ENCODE data around the gene ARFRP1. TPM values are rescaled to one million over a fixed set of nuclear protein-coding genes. Genes with fewer than 3 reads are reported as not detected.

ARFRP1 gene
- total and polyA plus RNA-seq, 2 experiments from 2014 or later: 16.7 to 24.6 TPM

DNA sequence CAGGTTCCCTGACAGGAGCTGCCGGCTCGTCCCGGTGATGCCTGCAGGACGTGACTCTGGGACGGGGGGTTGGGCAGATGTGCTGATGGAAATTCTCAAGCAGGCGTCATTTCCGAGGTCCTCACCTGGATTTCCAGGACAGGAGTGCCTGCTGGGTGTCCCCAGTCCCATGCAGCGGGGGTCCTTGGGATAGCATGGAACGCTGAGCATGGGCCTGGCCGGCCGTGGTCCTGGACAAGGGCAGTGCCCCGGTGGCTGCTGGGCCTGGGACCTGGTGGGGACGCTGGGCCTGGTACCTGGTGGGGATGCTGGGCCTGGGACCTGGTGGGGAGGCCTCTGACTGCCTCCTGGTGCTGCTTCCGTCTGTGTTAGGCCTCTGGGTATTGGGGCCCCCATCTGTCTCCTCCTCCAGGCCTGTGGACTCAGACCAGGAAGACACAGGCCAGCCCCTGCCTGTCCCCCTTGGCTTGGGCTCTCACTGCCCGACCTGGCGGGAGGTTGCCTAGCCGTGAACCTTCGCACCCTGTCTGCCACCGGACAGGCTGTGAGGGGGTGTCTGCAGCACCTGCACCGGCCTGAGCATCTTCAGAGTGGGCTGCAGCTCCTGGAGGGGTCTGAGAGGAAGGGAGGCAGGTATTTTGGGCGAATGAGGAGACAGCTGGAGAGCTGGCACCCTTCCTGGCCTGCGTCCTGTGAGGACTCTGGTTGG, 43.5 kb downstream of the ARFRP1 start:
- Histone ChIP-seq H3K36me3 (ENCODE audit: insufficient read depth) (no peaks in the 10 kb centered on the region), H3K27me3 (ENCODE audit: insufficient read depth) (no peaks in the 10 kb centered on the region), H4K20me1 (replicated peaks; ENCODE audit: insufficient read depth) (no peaks in the 10 kb centered on the region; the same call in 1 of the 2 replicates), H3F3A (replicated peaks; ENCODE audit: low read depth) (no peaks in the 10 kb centered on the region), H3K4me1 (ENCODE audit: insufficient read depth) (0 out of 2 replicates have a peak, but pooled peaks cover 3% of the 10 kb centered on the region), H3K4me3 (no peak overlapping the region), H3K27ac (ENCODE audit: low read depth) (no peak overlapping the region), H2AFZ (no peak overlapping the region), H3K4me2 (no peak overlapping the region), H3K9me2 (ENCODE audit: insufficient read depth) (no peaks in the 10 kb centered on the region), H3K79me2 (replicated peaks; ENCODE audit: insufficient read depth) (peaks cover 2% of the 10 kb centered on the region)
- no peak for TF ChIP-seq STAT1 (IDR thresholded peaks at IDR 0.05; ENCODE audit: unreplicated experiment)
- TF ChIP-seq, protein P1, sequence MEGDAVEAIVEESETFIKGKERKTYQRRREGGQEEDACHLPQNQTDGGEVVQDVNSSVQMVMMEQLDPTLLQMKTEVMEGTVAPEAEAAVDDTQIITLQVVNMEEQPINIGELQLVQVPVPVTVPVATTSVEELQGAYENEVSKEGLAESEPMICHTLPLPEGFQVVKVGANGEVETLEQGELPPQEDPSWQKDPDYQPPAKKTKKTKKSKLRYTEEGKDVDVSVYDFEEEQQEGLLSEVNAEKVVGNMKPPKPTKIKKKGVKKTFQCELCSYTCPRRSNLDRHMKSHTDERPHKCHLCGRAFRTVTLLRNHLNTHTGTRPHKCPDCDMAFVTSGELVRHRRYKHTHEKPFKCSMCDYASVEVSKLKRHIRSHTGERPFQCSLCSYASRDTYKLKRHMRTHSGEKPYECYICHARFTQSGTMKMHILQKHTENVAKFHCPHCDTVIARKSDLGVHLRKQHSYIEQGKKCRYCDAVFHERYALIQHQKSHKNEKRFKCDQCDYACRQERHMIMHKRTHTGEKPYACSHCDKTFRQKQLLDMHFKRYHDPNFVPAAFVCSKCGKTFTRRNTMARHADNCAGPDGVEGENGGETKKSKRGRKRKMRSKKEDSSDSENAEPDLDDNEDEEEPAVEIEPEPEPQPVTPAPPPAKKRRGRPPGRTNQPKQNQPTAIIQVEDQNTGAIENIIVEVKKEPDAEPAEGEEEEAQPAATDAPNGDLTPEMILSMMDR (conservative IDR thresholded peaks at IDR 0.05; ENCODE audit: low read depth in 2 of 2): no peak
- TF ChIP-seq CREB1 (CRISPR knock-in tag; IDR thresholded peaks at IDR 0.05; ENCODE audit: low read depth): no peak
- TF ChIP-seq EZH2 (IDR thresholded peaks at IDR 0.05; ENCODE audit: low read depth, unreplicated experiment): no peak
- no peak for TF ChIP-seq ZNF114 (CRISPR knock-in tag; IDR thresholded peaks at IDR 0.05)
- TF ChIP-seq JUNB (IDR thresholded peaks at IDR 0.05; ENCODE audit: unreplicated experiment): no peak
- TF ChIP-seq EZH2phosphoT487 (IDR thresholded peaks at IDR 0.05; ENCODE audit: unreplicated experiment): no peak
- TF ChIP-seq POLR2AphosphoS5 (IDR thresholded peaks at IDR 0.05; ENCODE audit: low read depth): no peak
- TF ChIP-seq, protein P2, sequence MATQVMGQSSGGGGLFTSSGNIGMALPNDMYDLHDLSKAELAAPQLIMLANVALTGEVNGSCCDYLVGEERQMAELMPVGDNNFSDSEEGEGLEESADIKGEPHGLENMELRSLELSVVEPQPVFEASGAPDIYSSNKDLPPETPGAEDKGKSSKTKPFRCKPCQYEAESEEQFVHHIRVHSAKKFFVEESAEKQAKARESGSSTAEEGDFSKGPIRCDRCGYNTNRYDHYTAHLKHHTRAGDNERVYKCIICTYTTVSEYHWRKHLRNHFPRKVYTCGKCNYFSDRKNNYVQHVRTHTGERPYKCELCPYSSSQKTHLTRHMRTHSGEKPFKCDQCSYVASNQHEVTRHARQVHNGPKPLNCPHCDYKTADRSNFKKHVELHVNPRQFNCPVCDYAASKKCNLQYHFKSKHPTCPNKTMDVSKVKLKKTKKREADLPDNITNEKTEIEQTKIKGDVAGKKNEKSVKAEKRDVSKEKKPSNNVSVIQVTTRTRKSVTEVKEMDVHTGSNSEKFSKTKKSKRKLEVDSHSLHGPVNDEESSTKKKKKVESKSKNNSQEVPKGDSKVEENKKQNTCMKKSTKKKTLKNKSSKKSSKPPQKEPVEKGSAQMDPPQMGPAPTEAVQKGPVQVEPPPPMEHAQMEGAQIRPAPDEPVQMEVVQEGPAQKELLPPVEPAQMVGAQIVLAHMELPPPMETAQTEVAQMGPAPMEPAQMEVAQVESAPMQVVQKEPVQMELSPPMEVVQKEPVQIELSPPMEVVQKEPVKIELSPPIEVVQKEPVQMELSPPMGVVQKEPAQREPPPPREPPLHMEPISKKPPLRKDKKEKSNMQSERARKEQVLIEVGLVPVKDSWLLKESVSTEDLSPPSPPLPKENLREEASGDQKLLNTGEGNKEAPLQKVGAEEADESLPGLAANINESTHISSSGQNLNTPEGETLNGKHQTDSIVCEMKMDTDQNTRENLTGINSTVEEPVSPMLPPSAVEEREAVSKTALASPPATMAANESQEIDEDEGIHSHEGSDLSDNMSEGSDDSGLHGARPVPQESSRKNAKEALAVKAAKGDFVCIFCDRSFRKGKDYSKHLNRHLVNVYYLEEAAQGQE (IDR thresholded peaks at IDR 0.05; ENCODE audit: unreplicated experiment): no peak
- no peak for TF ChIP-seq ZNF331 (CRISPR knock-in tag; IDR thresholded peaks at IDR 0.05; ENCODE audit: low read depth)
- no peak for TF ChIP-seq ZNF462 (CRISPR knock-in tag; IDR thresholded peaks at IDR 0.05)
- no peak for TF ChIP-seq ETS1 (IDR thresholded peaks at IDR 0.05)
- no peak for TF ChIP-seq NANOG (IDR thresholded peaks at IDR 0.05; ENCODE audit: borderline replicate concordance)
- peaks cover 12% of the 10 kb centered on the region for H3K4me1 Mint-ChIP-seq
- ATAC-seq: no peak
- peaks cover 62% of the 10 kb centered on the region for H3K36me3 Mint-ChIP-seq (ENCODE audit: low read depth)
- H3K9me3 Mint-ChIP-seq: no peaks in the 10 kb centered on the region
- H3K4me3 Mint-ChIP-seq: no peak overlapping the region
- H3K27ac Mint-ChIP-seq: no peak overlapping the region
- peaks cover 11% of the 10 kb centered on the region for H3K27me3 Mint-ChIP-seq (ENCODE audit: insufficient read depth, low read depth, poor library complexity)
- no peak for DNase-seq (ENCODE audit: low spot score)
